ENCODE results near the gene CWC25. TPM values are rescaled to one million over a fixed set of nuclear protein-coding genes. Genes with fewer than 3 reads are reported as not detected.

CWC25 gene
- total and polyA plus RNA-seq, 2 of the 13 experiments (the other 11 are each of a cell fraction or from before 2014, with no cell fraction given): 15.6 to 22.7 TPM

GRCh38 chr17:38824899-38825761 lies at the start of gene CWC25 (continued):
- TF ChIP-seq CBX5 (CRISPR knock-in tag; IDR thresholded peaks at IDR 0.05; ENCODE audit: borderline replicate concordance) (peak; percentile 95; the same call in 1 of the 2 replicates), TFE3 (CRISPR knock-in tag; IDR thresholded peaks at IDR 0.05) (peak; percentile 68), ZNF570 (CRISPR knock-in tag; IDR thresholded peaks at IDR 0.05; ENCODE audit: borderline replicate concordance) (no peak), NRL (CRISPR knock-in tag; IDR thresholded peaks at IDR 0.05; ENCODE audit: borderline replicate concordance) (peak; percentile 96), RBM39 (IDR thresholded peaks at IDR 0.05; ENCODE audit: low read depth, low read length, poor library complexity, severe bottlenecking) (peak; percentile 88), MTF2 (CRISPR knock-in tag; IDR thresholded peaks at IDR 0.05; ENCODE audit: borderline replicate concordance) (no peak), ZFP90 (CRISPR knock-in tag; IDR thresholded peaks at IDR 0.05; ENCODE audit: borderline replicate concordance) (no peak), SOX13 (IDR thresholded peaks at IDR 0.05) (no peak; the same call in 1 of the 2 replicates), SOX13 (CRISPR knock-in tag; conservative IDR thresholded peaks at IDR 0.05 in 1 of 2, IDR thresholded peaks at IDR 0.05 in 1 of 2) (peak in 1 of 2 experiments; percentile 69; a peak in 2 of 4 replicates), ZNF841 (CRISPR knock-in tag; IDR thresholded peaks at IDR 0.05; ENCODE audit: borderline replicate concordance) (no peak), ZSCAN12 (CRISPR knock-in tag; IDR thresholded peaks at IDR 0.05) (no peak), ATM (IDR thresholded peaks at IDR 0.05; ENCODE audit: borderline replicate concordance) (peak; percentile 95; the same call in 1 of the 2 replicates), ZNF225 (CRISPR knock-in tag; IDR thresholded peaks at IDR 0.05) (peak; percentile 92), ZNF510 (CRISPR knock-in tag; IDR thresholded peaks at IDR 0.05; ENCODE audit: low read depth) (peak; percentile 86; the same call in 1 of the 2 replicates), ZNF276 (CRISPR knock-in tag; IDR thresholded peaks at IDR 0.05; ENCODE audit: low read depth) (peak; percentile 85; the same call in 1 of the 2 replicates), U2AF1 (optimal IDR thresholded peaks at IDR 0.05; ENCODE audit: low read depth, low read length) (peak; percentile 54), STAG1 (CRISPR knock-in tag; IDR thresholded peaks at IDR 0.05) (no peak), ATF2 (CRISPR knock-in tag; IDR thresholded peaks at IDR 0.05) (peak; percentile 98), ZNF567 (CRISPR knock-in tag; IDR thresholded peaks at IDR 0.05; ENCODE audit: borderline replicate concordance) (peak; percentile 88; the same call in 1 of the 2 replicates), NFIC (IDR thresholded peaks at IDR 0.05; ENCODE audit: low read length) (peak; percentile 75), ETV6 (CRISPR knock-in tag; conservative IDR thresholded peaks at IDR 0.05) (peak; percentile 90)

All from HepG2 (cell line).